Measurements from ENCODE around the gene KCNB1.

The KCNB1 gene

DNA sequence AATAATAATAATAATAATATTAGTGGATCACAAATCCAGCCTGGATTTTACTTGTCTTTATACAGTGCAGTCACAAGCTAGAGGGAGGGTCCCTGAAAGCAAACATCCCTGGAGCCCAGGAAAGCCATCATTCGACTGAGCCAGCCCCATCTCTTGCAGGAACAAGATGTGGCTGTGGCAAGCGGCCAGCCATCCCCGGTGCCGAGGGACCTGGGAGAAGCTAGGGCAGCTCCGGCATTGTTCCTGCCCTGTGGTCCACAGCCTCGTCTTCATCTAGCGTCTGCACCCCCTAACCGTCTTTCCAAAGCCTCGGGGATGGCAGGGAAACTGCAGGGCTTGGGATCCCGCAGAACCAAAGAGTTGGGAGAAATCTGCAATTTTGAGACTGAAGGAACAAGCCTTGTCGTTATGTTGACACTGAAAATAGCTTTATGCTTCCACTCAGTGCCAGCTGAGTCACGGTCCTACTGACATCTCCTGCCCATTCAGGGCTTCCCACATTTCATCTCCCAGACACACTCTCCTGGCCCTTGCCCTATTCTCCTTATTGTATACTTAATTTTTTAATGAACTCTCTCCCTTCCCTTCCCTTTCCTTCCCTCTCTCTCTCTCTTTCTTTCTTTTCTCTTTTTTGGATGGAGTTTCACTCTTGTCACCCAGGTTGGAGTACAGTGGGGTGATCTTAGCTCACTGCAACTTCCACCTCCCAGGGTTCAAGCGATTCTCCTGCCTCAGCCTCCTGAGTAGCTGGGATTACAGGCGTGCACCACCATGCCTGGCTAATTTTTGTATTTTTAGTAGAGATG, 142.1 kb downstream of the KCNB1 start:
- DNase-seq (ENCODE audit: insufficient read length, low spot score), result no peak
- TF ChIP-seq TAF1 (IDR thresholded peaks at IDR 0.05; ENCODE audit: low read depth, low read length) (no peak), PAX5 (IDR thresholded peaks at IDR 0.05; ENCODE audit: insufficient read depth, low read length, severe bottlenecking) (no peak), POLR2A (IDR thresholded peaks at IDR 0.05; ENCODE audit: low read depth, low read length) (no peak), POLR2AphosphoS5 (IDR thresholded peaks at IDR 0.05; ENCODE audit: low read depth, low read length) (no peak), SPI1 (IDR thresholded peaks at IDR 0.05; ENCODE audit: low read depth, low read length) (no peak), POU2F2 (IDR thresholded peaks at IDR 0.05; ENCODE audit: low read depth, low read length) (no peak)
- no peak for FAIRE-seq

DNA sequence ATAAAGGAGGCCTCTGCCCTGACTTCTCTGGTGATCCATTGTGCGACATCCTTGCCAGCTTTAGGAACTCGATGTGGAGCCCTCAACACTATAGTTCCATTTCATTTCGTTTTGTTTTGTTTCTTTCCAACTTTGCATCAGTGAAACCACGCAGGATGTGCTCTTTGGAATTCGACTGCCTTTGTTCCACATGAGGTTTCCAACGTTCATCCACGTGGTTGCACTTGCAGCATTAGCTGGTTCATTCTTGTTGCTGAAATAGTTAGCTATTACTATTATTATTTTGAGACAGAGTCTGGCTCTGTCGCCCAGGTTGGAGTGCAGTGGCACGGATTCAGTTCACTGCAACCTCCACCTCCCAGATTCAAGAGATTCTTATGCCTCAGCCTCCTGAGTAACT, 143.3 kb downstream of the KCNB1 start:
- DNase-seq (ENCODE audit: insufficient read length, low spot score) (no peak), FAIRE-seq (no peak)
- TF ChIP-seq SPI1 (IDR thresholded peaks at IDR 0.05; ENCODE audit: low read depth, low read length), result no peak
- TF ChIP-seq PAX5 (IDR thresholded peaks at IDR 0.05; ENCODE audit: insufficient read depth, low read length, severe bottlenecking), result no peak
- TF ChIP-seq POLR2A (IDR thresholded peaks at IDR 0.05; ENCODE audit: low read depth, low read length), result no peak
- no peak for TF ChIP-seq TAF1 (IDR thresholded peaks at IDR 0.05; ENCODE audit: low read depth, low read length)
- TF ChIP-seq POU2F2 (IDR thresholded peaks at IDR 0.05; ENCODE audit: low read depth, low read length), result no peak
- TF ChIP-seq POLR2AphosphoS5 (IDR thresholded peaks at IDR 0.05; ENCODE audit: low read depth, low read length), result no peak

DNA sequence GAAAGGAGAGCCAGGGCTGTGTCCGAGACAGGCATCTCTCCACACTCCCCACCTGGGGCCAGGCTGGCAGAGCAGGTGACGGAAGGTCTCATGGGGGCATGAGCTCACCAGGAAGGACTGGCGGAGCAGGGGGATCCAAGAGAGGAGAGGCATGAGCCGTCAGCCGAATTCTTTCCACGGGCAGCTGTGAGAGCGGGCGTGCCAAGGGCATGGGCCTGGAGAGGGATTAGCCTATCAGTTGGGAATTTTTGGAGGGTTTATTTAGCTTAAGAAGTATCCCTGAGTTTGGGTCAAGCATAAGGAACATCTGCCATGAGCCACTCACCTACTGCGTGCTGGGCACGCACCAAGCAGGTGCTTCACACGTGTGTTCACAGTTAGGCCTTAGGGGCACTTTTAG, 144.4 kb downstream of the KCNB1 start:
- TF ChIP-seq PAX5 (IDR thresholded peaks at IDR 0.05; ENCODE audit: insufficient read depth, low read length, severe bottlenecking) (no peak), POU2F2 (IDR thresholded peaks at IDR 0.05; ENCODE audit: low read depth, low read length) (no peak), TAF1 (IDR thresholded peaks at IDR 0.05; ENCODE audit: low read depth, low read length) (no peak), POLR2AphosphoS5 (IDR thresholded peaks at IDR 0.05; ENCODE audit: low read depth, low read length) (no peak), SPI1 (IDR thresholded peaks at IDR 0.05; ENCODE audit: low read depth, low read length) (no peak), POLR2A (IDR thresholded peaks at IDR 0.05; ENCODE audit: low read depth, low read length) (no peak)
- FAIRE-seq (no peak), DNase-seq (ENCODE audit: insufficient read length, low spot score) (no peak)

DNA sequence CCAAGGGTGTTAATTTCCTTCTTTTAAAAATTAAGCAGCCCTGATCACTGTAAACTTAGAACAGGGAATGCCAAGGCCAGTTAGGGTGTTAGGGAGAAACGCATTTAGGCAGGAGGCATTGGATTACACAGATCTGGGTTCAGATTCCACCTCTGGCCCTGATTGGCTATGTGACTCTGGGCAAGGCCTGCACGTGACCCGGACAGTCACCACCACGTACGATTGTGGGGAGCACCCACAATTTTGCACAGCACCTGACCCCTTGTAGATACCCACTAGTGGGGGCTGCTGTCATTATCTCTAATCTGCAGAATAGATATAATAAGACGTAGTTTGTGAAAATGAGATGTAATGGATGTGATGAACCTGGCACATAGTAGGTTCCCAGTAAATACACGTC, 145.1 kb downstream of the KCNB1 start:
- DNase-seq (ENCODE audit: insufficient read length, low spot score), result no peak
- FAIRE-seq, result no peak
- no peak for TF ChIP-seq SPI1 (IDR thresholded peaks at IDR 0.05; ENCODE audit: low read depth, low read length)
- TF ChIP-seq PAX5 (IDR thresholded peaks at IDR 0.05; ENCODE audit: insufficient read depth, low read length, severe bottlenecking), result no peak
- TF ChIP-seq POLR2A (IDR thresholded peaks at IDR 0.05; ENCODE audit: low read depth, low read length), result no peak
- no peak for TF ChIP-seq POU2F2 (IDR thresholded peaks at IDR 0.05; ENCODE audit: low read depth, low read length)
- TF ChIP-seq TAF1 (IDR thresholded peaks at IDR 0.05; ENCODE audit: low read depth, low read length), result no peak
- no peak for TF ChIP-seq POLR2AphosphoS5 (IDR thresholded peaks at IDR 0.05; ENCODE audit: low read depth, low read length)

DNA sequence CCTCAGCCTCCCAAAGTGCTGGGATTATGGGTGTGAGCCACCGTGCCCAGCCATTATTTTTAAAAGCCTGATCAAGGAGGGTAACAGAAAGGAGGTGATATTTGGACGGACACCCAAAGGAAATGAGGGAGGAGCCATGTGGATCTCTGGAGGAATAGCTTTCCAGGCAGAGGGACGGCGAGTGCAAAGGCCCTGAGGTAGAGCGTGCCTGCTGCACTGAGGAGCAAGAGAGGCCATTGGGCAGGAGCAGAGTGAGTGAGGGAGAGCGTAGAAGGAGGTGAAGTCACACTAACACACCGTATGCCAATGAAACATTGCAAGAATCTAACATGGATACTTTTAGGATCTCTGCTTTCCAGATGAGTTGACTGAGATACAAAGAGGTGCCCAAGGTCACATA, 145.7 kb downstream of the KCNB1 start:
- FAIRE-seq (no peak), DNase-seq (ENCODE audit: insufficient read length, low spot score) (no peak)
- TF ChIP-seq SPI1 (IDR thresholded peaks at IDR 0.05; ENCODE audit: low read depth, low read length) (no peak), PAX5 (IDR thresholded peaks at IDR 0.05; ENCODE audit: insufficient read depth, low read length, severe bottlenecking) (no peak), POLR2A (IDR thresholded peaks at IDR 0.05; ENCODE audit: low read depth, low read length) (no peak), POLR2AphosphoS5 (IDR thresholded peaks at IDR 0.05; ENCODE audit: low read depth, low read length) (no peak), TAF1 (IDR thresholded peaks at IDR 0.05; ENCODE audit: low read depth, low read length) (no peak), POU2F2 (IDR thresholded peaks at IDR 0.05; ENCODE audit: low read depth, low read length) (no peak)

DNA sequence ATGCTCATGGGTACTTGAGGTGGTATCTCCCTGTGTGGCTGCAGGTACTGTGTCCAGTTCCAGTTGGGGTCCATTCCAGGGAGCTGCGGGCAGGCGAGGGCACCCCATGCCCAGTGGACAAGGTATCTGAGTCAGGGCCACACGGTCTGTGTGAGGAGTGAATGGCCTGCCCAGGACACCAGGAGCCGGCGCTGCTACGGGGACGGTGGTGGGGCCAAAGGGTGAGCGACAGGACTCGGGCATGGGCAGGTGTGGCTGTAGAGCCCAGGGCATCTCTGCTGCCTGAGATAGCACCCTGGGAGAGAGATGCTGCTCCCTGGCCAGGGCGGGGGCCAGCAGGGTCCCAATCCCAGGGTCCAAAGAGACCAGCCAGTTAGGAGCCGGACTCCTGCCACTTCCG, 147.0 kb downstream of the KCNB1 start:
- FAIRE-seq, result no peak

DNA sequence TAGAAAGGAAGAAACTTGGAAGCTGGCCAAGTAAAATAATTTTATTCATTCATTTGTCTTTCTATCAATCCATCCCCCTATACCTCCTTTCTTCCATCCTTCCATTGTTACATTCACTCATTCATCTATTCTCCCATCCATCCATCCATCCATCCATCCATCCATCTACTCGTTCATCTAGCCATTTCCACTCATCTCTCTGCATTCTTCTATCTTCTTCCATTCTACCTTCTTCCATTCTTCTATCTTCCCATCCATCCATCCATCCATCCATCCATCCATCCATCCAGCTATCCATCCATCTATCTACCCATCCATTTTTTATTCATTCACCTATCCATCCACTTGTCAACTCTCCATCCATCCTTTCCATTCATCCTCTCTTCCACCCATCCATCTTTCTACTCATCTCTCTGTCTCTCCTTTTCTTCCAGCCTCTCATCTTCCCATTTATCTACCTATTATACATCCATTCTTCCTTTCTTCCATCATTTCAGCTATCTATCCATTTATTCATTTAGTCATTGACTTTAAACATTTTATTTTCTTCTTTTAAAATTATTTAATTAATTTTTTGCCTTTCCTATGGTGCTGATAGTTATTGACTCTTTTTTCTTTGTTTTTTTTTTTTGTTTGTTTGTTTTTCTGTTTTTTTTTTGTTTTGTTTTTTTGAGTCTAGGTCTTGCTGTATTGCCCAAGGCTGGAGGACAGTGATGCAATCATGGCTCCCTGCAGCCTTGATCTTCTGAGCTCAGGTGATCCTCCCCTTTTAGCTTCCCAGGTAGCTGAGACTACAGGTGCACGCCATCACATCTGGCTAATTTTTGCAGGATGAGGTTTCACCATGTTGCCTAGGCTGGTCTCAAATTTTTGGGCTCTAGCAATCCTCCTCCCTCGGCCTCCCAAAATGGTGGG, 151.5 kb downstream of the KCNB1 start:
- no peak for FAIRE-seq

More for the DNA sequence above, 147.0 kb downstream of the KCNB1 start:
- TF ChIP-seq PAX5 (IDR thresholded peaks at IDR 0.05; ENCODE audit: insufficient read depth, low read length, severe bottlenecking) (no peak), POU2F2 (IDR thresholded peaks at IDR 0.05; ENCODE audit: low read depth, low read length) (no peak), TAF1 (IDR thresholded peaks at IDR 0.05; ENCODE audit: low read depth, low read length) (no peak), POLR2A (IDR thresholded peaks at IDR 0.05; ENCODE audit: low read depth, low read length) (no peak), POLR2AphosphoS5 (IDR thresholded peaks at IDR 0.05; ENCODE audit: low read depth, low read length) (no peak), SPI1 (IDR thresholded peaks at IDR 0.05; ENCODE audit: low read depth, low read length) (no peak)
- no peak for DNase-seq (ENCODE audit: insufficient read length, low spot score)

DNA sequence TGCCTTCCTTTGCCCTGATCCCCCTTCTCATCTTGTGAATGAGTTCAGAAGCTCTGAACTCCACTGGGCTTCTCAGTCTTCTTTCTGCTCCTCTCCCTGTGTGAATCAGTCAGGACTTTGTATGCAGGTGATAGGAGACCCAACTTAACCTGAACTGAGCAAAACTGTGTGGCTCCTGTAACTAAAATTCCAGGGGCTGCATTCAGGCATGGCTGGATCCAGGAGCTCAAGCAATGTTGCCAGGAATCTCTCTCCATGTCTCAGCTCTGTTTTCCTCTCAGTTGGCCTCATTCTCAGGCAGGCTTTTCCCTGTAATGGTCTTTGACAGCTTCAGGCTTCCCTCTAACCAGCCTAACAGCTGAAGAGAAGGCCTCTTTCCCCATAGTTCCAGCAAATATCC, 153.7 kb downstream of the KCNB1 start:
- no peak for DNase-seq (ENCODE audit: insufficient read length, low spot score)
- TF ChIP-seq SPI1 (IDR thresholded peaks at IDR 0.05; ENCODE audit: low read depth, low read length), result no peak
- no peak for TF ChIP-seq POU2F2 (IDR thresholded peaks at IDR 0.05; ENCODE audit: low read depth, low read length)
- no peak for TF ChIP-seq POLR2AphosphoS5 (IDR thresholded peaks at IDR 0.05; ENCODE audit: low read depth, low read length)
- TF ChIP-seq TAF1 (IDR thresholded peaks at IDR 0.05; ENCODE audit: low read depth, low read length), result no peak
- no peak for TF ChIP-seq POLR2A (IDR thresholded peaks at IDR 0.05; ENCODE audit: low read depth, low read length)
- no peak for TF ChIP-seq PAX5 (IDR thresholded peaks at IDR 0.05; ENCODE audit: insufficient read depth, low read length, severe bottlenecking)
- no peak for FAIRE-seq

More for the DNA sequence above, 151.5 kb downstream of the KCNB1 start:
- no peak for TF ChIP-seq PAX5 (IDR thresholded peaks at IDR 0.05; ENCODE audit: insufficient read depth, low read length, severe bottlenecking)
- TF ChIP-seq POU2F2 (IDR thresholded peaks at IDR 0.05; ENCODE audit: low read depth, low read length), result no peak
- TF ChIP-seq TAF1 (IDR thresholded peaks at IDR 0.05; ENCODE audit: low read depth, low read length), result no peak
- no peak for TF ChIP-seq POLR2A (IDR thresholded peaks at IDR 0.05; ENCODE audit: low read depth, low read length)
- no peak for TF ChIP-seq POLR2AphosphoS5 (IDR thresholded peaks at IDR 0.05; ENCODE audit: low read depth, low read length)
- no peak for TF ChIP-seq SPI1 (IDR thresholded peaks at IDR 0.05; ENCODE audit: low read depth, low read length)
- DNase-seq (ENCODE audit: insufficient read length, low spot score), result no peak

DNA sequence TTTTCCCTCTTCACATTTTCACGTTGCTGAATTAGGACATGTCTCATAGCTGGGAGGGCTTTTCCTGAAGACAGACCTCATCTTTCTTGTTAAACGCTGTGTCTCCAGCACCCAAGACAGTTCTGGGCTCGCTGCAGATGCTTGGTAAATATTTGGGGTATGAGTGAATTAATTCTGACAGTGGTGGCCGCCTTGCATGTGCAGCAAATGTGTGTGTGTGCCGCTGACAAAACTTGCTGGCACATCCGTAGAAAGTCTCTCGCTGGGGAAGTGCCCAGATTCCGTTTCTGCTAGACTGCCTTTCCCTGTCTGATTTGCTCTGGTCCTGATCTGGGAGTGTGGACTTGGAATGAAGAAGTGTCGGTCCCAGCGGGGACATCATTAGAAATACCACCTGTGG, 156.4 kb downstream of the KCNB1 start:
- TF ChIP-seq POLR2A (IDR thresholded peaks at IDR 0.05; ENCODE audit: low read depth, low read length) (no peak), SPI1 (IDR thresholded peaks at IDR 0.05; ENCODE audit: low read depth, low read length) (no peak), TAF1 (IDR thresholded peaks at IDR 0.05; ENCODE audit: low read depth, low read length) (no peak), POU2F2 (IDR thresholded peaks at IDR 0.05; ENCODE audit: low read depth, low read length) (no peak), POLR2AphosphoS5 (IDR thresholded peaks at IDR 0.05; ENCODE audit: low read depth, low read length) (no peak)
- DNase-seq (ENCODE audit: insufficient read length, low spot score), result no peak
- no peak for FAIRE-seq
